ACC112 (cell line): ENCODE measurements around the gene NXPE4.
"Not testable (repeated sequence)": the region's sequence is repeated elsewhere in the genome, so short reads cannot be mapped to it uniquely, and the experiment has no call there.

ENCODE experiments used
- H2AFZ ChIP-seq: fragments of 200-600 bp; sonication (generic); one replicate; pipeline ENCODE4 v1.6.0; 2017; ENCODE audit warnings: antibody characterized with exemption, low read length; ENCODE audit not compliant: unreplicated experiment
- H3K27ac ChIP-seq: fragments of 200-600 bp; sonication (generic); 2 replicates; pipeline ENCODE4 v1.5.1; 2014; ENCODE audit warnings: low read depth, mild to moderate bottlenecking, antibody characterized with exemption, low read length, moderate library complexity
- H3K27me3 ChIP-seq: fragments of 200-600 bp; sonication (generic); 2 replicates; pipeline ENCODE4 v1.6.1; 2014; ENCODE audit warnings: mild to moderate bottlenecking, antibody characterized with exemption, low read length, moderate library complexity, mixed read lengths; ENCODE audit not compliant: insufficient read depth
- H3K36me3 ChIP-seq: fragments of 200-600 bp; sonication (generic); 2 replicates; pipeline ENCODE4 v1.6.1; 2016; ENCODE audit warnings: mild to moderate bottlenecking, antibody characterized with exemption, low read length, moderate library complexity, mixed read lengths; ENCODE audit not compliant: insufficient read depth
- H3K4me1 ChIP-seq: fragments of 200-600 bp; sonication (generic); one replicate; pipeline ENCODE4 v1.6.1; 2016; ENCODE audit warnings: low read length, mixed read lengths; ENCODE audit not compliant: insufficient read depth, unreplicated experiment, control insufficient read depth
- H3K4me3 ChIP-seq: fragments of 200-600 bp; sonication (generic); 2 replicates; pipeline ENCODE4 v1.5.1; 2014; ENCODE audit warnings: mild to moderate bottlenecking, low read depth, low read length
- H3K79me2 ChIP-seq: fragments of 200-600 bp; sonication (generic); one replicate; pipeline ENCODE4 v1.6.0; 2016; ENCODE audit warnings: low read length; ENCODE audit not compliant: control insufficient read depth, unreplicated experiment, insufficient read depth

The NXPE4 gene

GRCh38 chr11:114595571-114595970 lies at the start of gene NXPE4:
TSS of gene NXPE4 (minus strand) at chr11:114595786. CDS start at chr11:114594759, 1,027 bp downstream.
- no peaks in the 10 kb centered on the region for H3K27me3 ChIP-seq
- H3K4me1 ChIP-seq, result no peaks in the 10 kb centered on the region
- H2AFZ ChIP-seq, result no peak within 1 kb of the TSS
- no peak within 1 kb of the TSS for H3K4me3 ChIP-seq
- H3K36me3 ChIP-seq, result no peaks in the 10 kb centered on the region
- no peak within 1 kb of the TSS for H3K27ac ChIP-seq
- H3K79me2 ChIP-seq, result no peaks in the 10 kb centered on the region

GRCh38 chr11:114639440-114639839 lies 43.9 kb upstream of the NXPE4 start:
- H3K27me3 ChIP-seq, H3K4me3 ChIP-seq, H3K4me1 ChIP-seq, H3K79me2 ChIP-seq, H3K27ac ChIP-seq, H2AFZ ChIP-seq, H3K36me3 ChIP-seq: not testable (repeated sequence)

- H3K4me3 ChIP-seq, H3K27me3 ChIP-seq, H2AFZ ChIP-seq, H3K36me3 ChIP-seq, H3K4me1 ChIP-seq, H3K27ac ChIP-seq, H3K79me2 ChIP-seq: not testable (repeated sequence)
Observed at GRCh38 chr11:114631445-114631965, 35.9 kb upstream of the NXPE4 start.

- H3K27ac ChIP-seq, result no peak overlapping the region
- no peaks in the 10 kb centered on the region for H3K27me3 ChIP-seq
- no peak overlapping the region for H2AFZ ChIP-seq
- no peaks in the 10 kb centered on the region for H3K4me1 ChIP-seq
- H3K79me2 ChIP-seq, result no peaks in the 10 kb centered on the region
- no peaks in the 10 kb centered on the region for H3K36me3 ChIP-seq
- no peak overlapping the region for H3K4me3 ChIP-seq
Observed at GRCh38 chr11:114625294-114625693, 29.7 kb upstream of the NXPE4 start.

GRCh38 chr11:114624455-114625207 lies 29.0 kb upstream of the NXPE4 start:
- Histone ChIP-seq H3K4me1 (no peaks in the 10 kb centered on the region), H3K79me2 (no peaks in the 10 kb centered on the region), H3K27me3 (no peaks in the 10 kb centered on the region), H2AFZ (no peak overlapping the region), H3K27ac (no peak overlapping the region), H3K4me3 (no peak overlapping the region), H3K36me3 (no peaks in the 10 kb centered on the region)

GRCh38 chr11:114623720-114624119 lies 28.1 kb upstream of the NXPE4 start:
- Histone ChIP-seq H3K36me3 (no peaks in the 10 kb centered on the region), H3K79me2 (no peaks in the 10 kb centered on the region), H2AFZ (no peak overlapping the region), H3K27ac (no peak overlapping the region), H3K4me1 (no peaks in the 10 kb centered on the region), H3K27me3 (no peaks in the 10 kb centered on the region), H3K4me3 (no peak overlapping the region)

GRCh38 chr11:114622858-114623257 lies 27.3 kb upstream of the NXPE4 start:
- Histone ChIP-seq H3K79me2 (no peaks in the 10 kb centered on the region), H3K27ac (no peak overlapping the region), H3K36me3 (no peaks in the 10 kb centered on the region), H3K4me1 (no peaks in the 10 kb centered on the region), H3K4me3 (no peak overlapping the region), H3K27me3 (no peaks in the 10 kb centered on the region), H2AFZ (no peak overlapping the region)

GRCh38 chr11:114621950-114622809 lies 26.6 kb upstream of the NXPE4 start:
- Histone ChIP-seq H3K27me3 (no peaks in the 10 kb centered on the region), H3K79me2 (no peaks in the 10 kb centered on the region), H3K4me3 (no peak overlapping the region), H3K27ac (no peak overlapping the region), H3K36me3 (no peaks in the 10 kb centered on the region), H2AFZ (no peak overlapping the region), H3K4me1 (no peaks in the 10 kb centered on the region)

- H2AFZ ChIP-seq, result no peak overlapping the region
- H3K4me3 ChIP-seq, result no peak overlapping the region
- H3K27ac ChIP-seq, result no peak overlapping the region
- no peaks in the 10 kb centered on the region for H3K4me1 ChIP-seq
- H3K27me3 ChIP-seq, result no peaks in the 10 kb centered on the region
- no peaks in the 10 kb centered on the region for H3K79me2 ChIP-seq
- no peaks in the 10 kb centered on the region for H3K36me3 ChIP-seq
Observed at GRCh38 chr11:114621072-114621471, 25.5 kb upstream of the NXPE4 start.

GRCh38 chr11:114619659-114620173 lies 24.1 kb upstream of the NXPE4 start:
- no peaks in the 10 kb centered on the region for H3K79me2 ChIP-seq
- no peak overlapping the region for H3K27ac ChIP-seq
- H3K4me1 ChIP-seq, result no peaks in the 10 kb centered on the region
- H3K4me3 ChIP-seq, result no peak overlapping the region
- no peak overlapping the region for H2AFZ ChIP-seq
- no peaks in the 10 kb centered on the region for H3K36me3 ChIP-seq
- H3K27me3 ChIP-seq, result no peaks in the 10 kb centered on the region
